ENCODE measurements around the gene RPRD1A. TPM values are rescaled to one million over a fixed set of nuclear protein-coding genes. Genes with fewer than 3 reads are reported as not detected.

RPRD1A gene
- total and polyA plus RNA-seq, 7 donors: 24.9 to 67.1 (median 49.4) TPM

Other genes with a start within 250 kb of the RPRD1A start
- 10 to 100 TPM in 3 of 4 donors, 1 to 10 TPM in 1; 10.0 to 21.3 (median 13.5) TPM for gene SLC39A6, start 61.8 kb upstream of the RPRD1A start, total RNA-seq
- 10 to 100 TPM in 2 of 3 donors, 1 to 10 TPM in 1; 8.9 to 21.6 (median 20.8) TPM for gene SLC39A6, start 61.8 kb upstream of the RPRD1A start, polyA plus RNA-seq
- 10 to 100 TPM; 54.7 to 65.5 (median 57.4) TPM for gene ELP2, start 62.3 kb upstream of the RPRD1A start, total RNA-seq
- 10 to 100 TPM; 25.0 to 39.6 (median 33.7) TPM for gene ELP2, start 62.3 kb upstream of the RPRD1A start, polyA plus RNA-seq
- gene MOCOS, start 119.9 kb upstream of the RPRD1A start, total RNA-seq: 1 to 10 TPM in 2 of 4 donors, under 1 TPM in 2; 0.30 to 4.8 (median 1.9) TPM
- gene MOCOS, start 119.9 kb upstream of the RPRD1A start, polyA plus RNA-seq: 1 to 10 TPM in 1 of 3 donors, under 1 TPM in 2; 0.79 to 1.1 (median 0.94) TPM
- 10 to 100 TPM; 20.2 to 98.2 (median 33.5) TPM for gene FHOD3, start 230.2 kb upstream of the RPRD1A start, total RNA-seq
- 10 to 100 TPM in 2 of 3 donors, 1 to 10 TPM in 1; 5.4 to 13.7 (median 10.8) TPM for gene FHOD3, start 230.2 kb upstream of the RPRD1A start, polyA plus RNA-seq